ENCODE results near the gene OR2AG1.
A peak's percentile ranks its signal among the peaks of the same experiment; 100 is the strongest.

OR2AG1 gene

GRCh38 chr11:6813656-6814055, 30.8 kb downstream of the OR2AG1 start:
- no peak overlapping the region for H2BK120ac ChIP-seq (ENCODE audit: low read depth, low read length)
- H4K91ac ChIP-seq (ENCODE audit: low read depth, low read length, poor library complexity): no peak overlapping the region
- H3K4me1 ChIP-seq (ENCODE audit: control insufficient read depth in 2 of 2, insufficient read depth in 1 of 2, low read depth in 1 of 2, low read length in 2 of 2): no peaks in the 10 kb centered on the region
- H4K8ac ChIP-seq (ENCODE audit: low read depth, low read length): no peak overlapping the region
- no peak overlapping the region for H3K14ac ChIP-seq (ENCODE audit: low read length)
- no peaks in the 10 kb centered on the region for H3K79me1 ChIP-seq (ENCODE audit: low read depth, low read length)
- H3K9ac ChIP-seq (ENCODE audit: low read depth, low read length, poor library complexity): no peak overlapping the region
- no CpG with 5 or more reads among the region's 2 CpGs for WGBS, 2 donors (ENCODE audit: extremely low coverage in 2 of 2, insufficient read length in 2 of 2, insufficient replicate concordance in 1 of 2)
- no peak overlapping the region for H3K27ac ChIP-seq (replicated peaks; ENCODE audit: low read length)
- no peak overlapping the region for H3K4ac ChIP-seq (ENCODE audit: low read length)
- no peak overlapping the region for H3K23ac ChIP-seq (ENCODE audit: low read depth, low read length, poor library complexity)
- DNase-seq (ENCODE audit: low spot score): no peak
- no peak overlapping the region for H3K4me3 ChIP-seq (ENCODE audit: low read length in 2 of 2)
- no peak overlapping the region for H2BK12ac ChIP-seq (ENCODE audit: low read length)
- no peaks in the 10 kb centered on the region for H3K36me3 ChIP-seq (replicated peaks in 1 of 2; ENCODE audit: control insufficient read depth in 2 of 2, insufficient read depth in 2 of 2, low read length in 2 of 2)
- H2AFZ ChIP-seq (ENCODE audit: low read length): no peak overlapping the region
- no peak overlapping the region for H2BK5ac ChIP-seq (ENCODE audit: low read length)
- H2AK5ac ChIP-seq (ENCODE audit: low read depth, low read length): no peak overlapping the region
- peaks cover 2 to 7% of the 10 kb centered on the region in 2 donors for H3K9me3 ChIP-seq (replicated peaks in 1 of 2; ENCODE audit: control insufficient read depth in 2 of 2, insufficient read depth in 1 of 2, low read depth in 1 of 2, low read length in 2 of 2)
- no peak overlapping the region for H2BK15ac ChIP-seq (ENCODE audit: low read length)
- H3K27me3 ChIP-seq (ENCODE audit: control insufficient read depth in 3 of 3, insufficient read depth in 3 of 3, low read depth in 1 of 3, low read length in 3 of 3): no peaks in the 10 kb centered on the region
- no peak overlapping the region for H3K4me2 ChIP-seq (ENCODE audit: insufficient read depth, low read length, poor library complexity, severe bottlenecking)
- H3K18ac ChIP-seq (ENCODE audit: low read length): no peak overlapping the region

GRCh38 chr11:6817694-6818093, 34.9 kb downstream of the OR2AG1 start:
- Histone ChIP-seq H3K4ac (ENCODE audit: low read length) (peak overlapping the region; percentile 44), H3K18ac (ENCODE audit: low read length) (peak overlapping the region; percentile 70), H3K27ac (replicated peaks; ENCODE audit: low read length) (no peak overlapping the region), H2BK15ac (ENCODE audit: low read length) (no peak overlapping the region), H3K4me3 (ENCODE audit: low read length in 2 of 2) (no peak overlapping the region), H2AK5ac (ENCODE audit: low read depth, low read length) (peak overlapping the region; percentile 83), H3K23ac (ENCODE audit: low read depth, low read length, poor library complexity) (no peak overlapping the region), H3K9ac (ENCODE audit: low read depth, low read length, poor library complexity) (no peak overlapping the region), H3K27me3 (ENCODE audit: control insufficient read depth in 3 of 3, insufficient read depth in 3 of 3, low read depth in 1 of 3, low read length in 3 of 3) (no peaks in the 10 kb centered on the region), H3K4me1 (ENCODE audit: control insufficient read depth in 2 of 2, insufficient read depth in 1 of 2, low read depth in 1 of 2, low read length in 2 of 2) (no peaks in the 10 kb centered on the region), H2AFZ (ENCODE audit: low read length) (no peak overlapping the region), H2BK5ac (ENCODE audit: low read length) (peak overlapping the region; percentile 6), H3K9me3 (replicated peaks in 1 of 2; ENCODE audit: control insufficient read depth in 2 of 2, insufficient read depth in 1 of 2, low read depth in 1 of 2, low read length in 2 of 2) (peaks cover 4 to 15% of the 10 kb centered on the region in 2 donors), H3K4me2 (ENCODE audit: insufficient read depth, low read length, poor library complexity, severe bottlenecking) (no peak overlapping the region), H2BK120ac (ENCODE audit: low read depth, low read length) (no peak overlapping the region), H3K14ac (ENCODE audit: low read length) (no peak overlapping the region), H4K91ac (ENCODE audit: low read depth, low read length, poor library complexity) (no peak overlapping the region), H3K79me1 (ENCODE audit: low read depth, low read length) (peaks cover 2% of the 10 kb centered on the region), H4K8ac (ENCODE audit: low read depth, low read length) (no peak overlapping the region), H2BK12ac (ENCODE audit: low read length) (no peak overlapping the region), H3K36me3 (replicated peaks in 1 of 2; ENCODE audit: control insufficient read depth in 2 of 2, insufficient read depth in 2 of 2, low read length in 2 of 2) (no peaks in the 10 kb centered on the region)
- no peak for DNase-seq (ENCODE audit: low spot score)
- no CpG with 5 or more reads among the region's 1 CpG for WGBS, 2 donors (ENCODE audit: extremely low coverage in 2 of 2, insufficient read length in 2 of 2, insufficient replicate concordance in 1 of 2)

GRCh38 chr11:6818967-6819366, 36.1 kb downstream of the OR2AG1 start:
- Histone ChIP-seq H2BK12ac (ENCODE audit: low read length) (peak overlapping the region; percentile 73), H3K9me3 (replicated peaks in 1 of 2; ENCODE audit: control insufficient read depth in 2 of 2, insufficient read depth in 1 of 2, low read depth in 1 of 2, low read length in 2 of 2) (peaks cover 4 to 10% of the 10 kb centered on the region in 2 donors), H2BK15ac (ENCODE audit: low read length) (no peak overlapping the region), H3K23ac (ENCODE audit: low read depth, low read length, poor library complexity) (no peak overlapping the region), H2BK120ac (ENCODE audit: low read depth, low read length) (no peak overlapping the region), H4K8ac (ENCODE audit: low read depth, low read length) (no peak overlapping the region), H2AFZ (ENCODE audit: low read length) (no peak overlapping the region), H3K36me3 (replicated peaks in 1 of 2; ENCODE audit: control insufficient read depth in 2 of 2, insufficient read depth in 2 of 2, low read length in 2 of 2) (no peaks in the 10 kb centered on the region), H3K4me1 (ENCODE audit: control insufficient read depth in 2 of 2, insufficient read depth in 1 of 2, low read depth in 1 of 2, low read length in 2 of 2) (no peaks in the 10 kb centered on the region), H3K4ac (ENCODE audit: low read length) (peak overlapping the region; percentile 76), H3K27ac (replicated peaks; ENCODE audit: low read length) (no peak overlapping the region), H2BK5ac (ENCODE audit: low read length) (no peak overlapping the region), H3K4me3 (ENCODE audit: low read length in 2 of 2) (peak overlapping the region in 1 of 2 donors; percentile 32), H3K27me3 (ENCODE audit: control insufficient read depth in 3 of 3, insufficient read depth in 3 of 3, low read depth in 1 of 3, low read length in 3 of 3) (no peaks in the 10 kb centered on the region), H3K18ac (ENCODE audit: low read length) (peak overlapping the region; percentile 64), H4K91ac (ENCODE audit: low read depth, low read length, poor library complexity) (peak overlapping the region; percentile 43), H2AK5ac (ENCODE audit: low read depth, low read length) (peak overlapping the region; percentile 78), H3K79me1 (ENCODE audit: low read depth, low read length) (peaks cover 2% of the 10 kb centered on the region), H3K4me2 (ENCODE audit: insufficient read depth, low read length, poor library complexity, severe bottlenecking) (no peak overlapping the region), H3K14ac (ENCODE audit: low read length) (peak overlapping the region; percentile 71), H3K9ac (ENCODE audit: low read depth, low read length, poor library complexity) (peak overlapping the region; percentile 60)
- no CpG with 5 or more reads among the region's 5 CpGs for WGBS, 2 donors (ENCODE audit: extremely low coverage in 2 of 2, insufficient read length in 2 of 2, insufficient replicate concordance in 1 of 2)
- DNase-seq (ENCODE audit: low spot score): no peak

- Histone ChIP-seq H2BK15ac (ENCODE audit: low read length) (no peak overlapping the region), H4K91ac (ENCODE audit: low read depth, low read length, poor library complexity) (no peak overlapping the region), H3K9ac (ENCODE audit: low read depth, low read length, poor library complexity) (no peak overlapping the region), H4K8ac (ENCODE audit: low read depth, low read length) (no peak overlapping the region), H3K14ac (ENCODE audit: low read length) (no peak overlapping the region), H2BK5ac (ENCODE audit: low read length) (no peak overlapping the region), H2AFZ (ENCODE audit: low read length) (no peak overlapping the region), H2BK12ac (ENCODE audit: low read length) (no peak overlapping the region), H3K9me3 (replicated peaks in 1 of 2; ENCODE audit: control insufficient read depth in 2 of 2, insufficient read depth in 1 of 2, low read depth in 1 of 2, low read length in 2 of 2) (peaks cover 0 to 8% of the 10 kb centered on the region in 2 donors), H3K27me3 (ENCODE audit: control insufficient read depth in 3 of 3, insufficient read depth in 3 of 3, low read depth in 1 of 3, low read length in 3 of 3) (no peaks in the 10 kb centered on the region), H3K79me1 (ENCODE audit: low read depth, low read length) (no peaks in the 10 kb centered on the region), H3K4me2 (ENCODE audit: insufficient read depth, low read length, poor library complexity, severe bottlenecking) (no peak overlapping the region), H3K36me3 (replicated peaks in 1 of 2; ENCODE audit: control insufficient read depth in 2 of 2, insufficient read depth in 2 of 2, low read length in 2 of 2) (no peaks in the 10 kb centered on the region), H3K4ac (ENCODE audit: low read length) (no peak overlapping the region), H2AK5ac (ENCODE audit: low read depth, low read length) (no peak overlapping the region), H3K4me1 (ENCODE audit: control insufficient read depth in 2 of 2, insufficient read depth in 1 of 2, low read depth in 1 of 2, low read length in 2 of 2) (no peaks in the 10 kb centered on the region), H3K18ac (ENCODE audit: low read length) (no peak overlapping the region), H2BK120ac (ENCODE audit: low read depth, low read length) (no peak overlapping the region), H3K23ac (ENCODE audit: low read depth, low read length, poor library complexity) (no peak overlapping the region), H3K4me3 (ENCODE audit: low read length in 2 of 2) (no peak overlapping the region), H3K27ac (replicated peaks; ENCODE audit: low read length) (no peak overlapping the region)
- no CpG with 5 or more reads among the region's 5 CpGs for WGBS, 2 donors (ENCODE audit: extremely low coverage in 2 of 2, insufficient read length in 2 of 2, insufficient replicate concordance in 1 of 2)
- no peak for DNase-seq (ENCODE audit: low spot score)
Measured at GRCh38 chr11:6824136-6824823, 41.5 kb downstream of the OR2AG1 start.

Measured in neuronal stem cell (in vitro differentiated cells).